Skin of body (tissue), 2 donors: ENCODE results near the gene CNP. TPM values are rescaled to one million over a fixed set of nuclear protein-coding genes. Genes with fewer than 3 reads are reported as not detected.
A peak's percentile ranks its signal among the peaks of the same experiment; 100 is the strongest.
"Not testable (repeated sequence)": the region's sequence is repeated elsewhere in the genome, so short reads cannot be mapped to it uniquely, and the experiment has no call there.

Experiments
- DNase-seq: peaks from one replicate; lab custom pipeline; 2025; lab: John Stamatoyannopoulos, UW
- total RNA-seq: library from RNA; depleted of rRNA; stranded (reverse); fragments of >200 nt; gene quantifications from one replicate; pipeline ENCODE4 v1.2.3, GENCODE V29; 2014

Gene CNP
- total RNA-seq, 1 donor from 2014 or later: 34.0 TPM

DNA sequence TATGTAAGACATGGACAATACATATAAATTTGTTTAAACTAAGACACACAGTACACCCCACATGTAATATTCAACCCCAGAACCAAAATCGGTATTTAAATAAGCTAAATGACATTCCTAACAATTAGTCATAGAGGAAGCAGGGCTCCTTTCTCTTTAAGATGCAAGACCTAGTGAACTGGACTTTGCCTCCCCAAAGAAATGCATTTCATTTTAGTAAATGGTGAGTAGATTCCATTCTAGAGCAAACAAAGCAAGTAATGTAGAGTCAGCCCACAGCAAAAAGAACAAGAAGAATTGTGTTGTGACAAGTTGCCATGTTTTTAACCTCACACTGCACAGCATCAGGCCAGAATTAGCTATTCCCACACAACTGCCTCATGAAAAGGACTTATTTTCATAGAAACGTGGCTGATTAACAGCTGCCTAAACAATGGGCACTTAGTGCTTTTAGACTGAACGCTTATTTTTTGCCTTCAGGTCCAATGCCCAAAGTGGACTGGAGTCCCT, 36.3 kb downstream of the CNP start:
- DNase-seq: no peak

DNA sequence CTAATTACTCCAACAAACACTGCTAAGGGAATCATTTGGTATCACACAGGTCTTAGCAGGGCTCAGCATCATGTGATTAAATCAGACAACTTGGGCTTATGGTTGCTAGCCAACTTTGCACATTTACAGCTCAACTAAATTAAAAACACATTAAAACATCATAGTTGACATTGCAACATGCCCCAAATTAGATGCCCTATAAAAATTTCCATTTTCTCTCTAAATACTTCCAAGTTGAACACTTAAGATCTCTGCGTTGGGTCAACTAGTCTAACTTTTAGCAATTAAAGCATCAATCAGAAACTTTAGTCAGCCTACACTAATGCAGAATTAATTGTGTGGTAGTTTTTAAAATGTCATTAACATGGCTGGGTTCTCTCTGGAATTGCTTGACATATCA, 38.6 kb downstream of the CNP start:
- DNase-seq: peak; percentile 12

DNA sequence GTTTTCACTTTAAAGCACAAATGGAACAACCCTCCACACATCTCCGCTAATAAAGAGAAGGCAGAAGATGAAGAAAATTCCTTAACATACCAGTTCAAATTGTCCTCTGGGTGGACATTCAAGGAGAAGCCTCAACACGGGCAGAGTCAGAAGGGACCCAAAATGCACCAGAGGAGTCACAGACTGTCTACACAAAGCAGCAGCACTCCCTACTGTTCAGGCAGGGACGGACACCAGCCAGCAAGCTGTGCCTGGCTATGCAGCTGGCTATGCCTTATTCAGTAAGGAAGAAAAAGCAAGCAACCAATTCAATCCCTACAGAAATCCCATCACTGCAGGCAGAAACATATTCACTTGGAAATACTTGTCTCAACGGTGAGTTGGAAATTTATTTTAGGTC, 42.6 kb downstream of the CNP start:
- DNase-seq: no peak

DNA sequence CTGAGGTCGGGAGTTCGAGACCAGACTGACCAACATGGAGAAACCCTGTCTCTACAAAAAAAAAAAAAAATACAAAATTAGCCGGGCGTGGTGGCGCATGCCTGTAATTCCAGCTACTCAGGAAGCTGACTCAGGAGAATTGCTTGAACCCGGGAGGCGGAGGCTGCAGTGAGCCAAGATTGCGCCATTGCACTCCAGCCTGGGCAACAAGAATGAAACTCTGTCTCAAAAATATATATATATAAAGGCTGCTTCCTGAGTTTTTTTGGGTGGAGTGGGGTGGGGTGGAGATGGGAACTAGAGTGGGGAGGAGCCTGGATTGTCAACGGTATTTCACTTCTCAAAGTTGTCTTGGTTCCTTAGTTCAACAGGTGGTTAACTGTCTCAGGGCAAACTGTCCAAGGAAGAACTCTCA, 43.7 kb downstream of the CNP start:
- not testable (repeated sequence) for DNase-seq

DNA sequence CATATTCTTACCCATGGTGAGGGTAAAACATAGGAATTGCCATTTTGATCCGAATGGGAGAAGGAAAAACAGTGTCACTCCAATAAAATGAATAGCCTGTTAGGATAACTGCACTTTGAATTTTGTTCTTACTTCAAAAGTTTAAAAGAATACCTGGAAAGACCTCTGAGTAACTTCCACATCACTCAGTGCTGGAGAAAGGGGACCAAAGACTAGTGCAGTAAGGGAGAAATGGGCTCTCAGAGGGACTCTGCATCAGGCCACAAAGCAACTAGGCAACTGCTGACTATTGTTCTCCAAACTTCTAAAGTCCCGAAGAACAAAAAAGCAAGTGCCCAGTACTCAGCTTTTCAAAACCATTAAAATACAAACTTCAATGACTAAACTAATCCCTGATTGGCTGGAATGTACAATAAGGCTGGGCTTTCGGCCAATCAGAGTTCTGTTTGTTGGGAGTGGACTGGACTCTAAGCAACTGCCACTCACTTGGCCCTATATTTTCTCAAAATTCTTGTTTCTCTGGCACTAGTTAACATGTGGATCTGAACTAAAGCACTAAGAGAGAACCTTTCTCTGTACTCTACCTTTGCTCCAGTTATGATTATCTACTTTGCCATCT, 44.4 kb downstream of the CNP start:
- DNase-seq: no peak

DNA sequence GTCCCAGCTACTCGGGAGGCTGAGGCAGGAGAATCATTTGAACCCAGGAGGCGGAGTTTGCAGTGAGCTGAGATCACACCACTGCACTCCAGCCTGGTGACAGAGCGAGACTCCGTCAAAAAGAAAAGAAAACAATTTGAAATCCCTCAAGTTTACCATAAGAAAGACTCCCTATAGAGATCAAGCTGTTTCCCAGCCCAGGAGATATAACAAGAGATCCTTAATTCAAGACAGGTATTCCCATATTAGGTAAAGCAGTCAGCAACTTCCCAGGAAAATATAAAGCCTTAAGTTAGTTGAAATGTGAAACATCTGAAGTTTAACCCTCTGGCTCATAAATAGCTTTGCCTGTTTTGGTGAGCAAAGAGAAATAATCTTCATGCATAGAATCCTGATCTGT, 45.8 kb downstream of the CNP start:
- not testable (repeated sequence) for DNase-seq

DNA sequence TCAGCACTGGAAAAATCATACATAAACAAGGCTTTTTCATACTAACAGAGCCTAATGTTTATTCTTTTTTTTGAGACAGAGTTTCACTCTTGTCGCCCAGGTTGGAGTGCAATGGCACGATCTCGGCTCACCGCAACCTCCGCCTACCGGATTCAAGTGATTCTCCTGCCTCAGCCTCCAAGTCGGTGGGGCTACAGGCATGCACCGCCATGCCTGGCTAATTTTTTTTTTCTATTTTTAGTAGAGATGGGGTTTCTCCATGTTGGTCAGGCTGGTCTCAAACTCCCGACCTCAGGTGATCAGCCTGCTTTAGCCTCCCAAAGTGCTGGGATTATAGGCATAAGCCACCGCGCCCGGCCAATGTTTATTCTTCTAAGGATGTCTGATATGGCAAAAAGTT, 47.1 kb downstream of the CNP start:
- not testable (repeated sequence) for DNase-seq

DNA sequence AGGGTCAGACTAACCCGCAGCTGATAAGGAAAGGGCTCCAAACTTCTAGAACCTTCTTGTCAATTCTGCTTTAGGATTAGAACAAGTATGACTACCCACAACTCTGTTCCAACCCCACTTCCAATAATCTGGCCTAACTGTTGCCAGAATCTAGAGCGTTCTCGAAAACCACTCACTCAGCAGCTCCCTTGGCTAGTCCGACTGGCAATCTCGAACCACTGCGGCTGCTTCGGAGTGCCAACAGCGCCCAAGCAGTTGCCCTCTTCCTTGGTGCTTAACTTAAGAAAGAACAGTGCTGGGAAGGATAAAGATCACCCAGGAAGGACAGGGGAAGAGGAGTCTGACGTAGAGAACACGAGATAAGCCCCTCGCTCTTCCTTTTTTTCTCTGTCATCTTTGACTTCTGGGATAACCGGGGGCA, 49.8 kb downstream of the CNP start:
- no peak for DNase-seq

DNA sequence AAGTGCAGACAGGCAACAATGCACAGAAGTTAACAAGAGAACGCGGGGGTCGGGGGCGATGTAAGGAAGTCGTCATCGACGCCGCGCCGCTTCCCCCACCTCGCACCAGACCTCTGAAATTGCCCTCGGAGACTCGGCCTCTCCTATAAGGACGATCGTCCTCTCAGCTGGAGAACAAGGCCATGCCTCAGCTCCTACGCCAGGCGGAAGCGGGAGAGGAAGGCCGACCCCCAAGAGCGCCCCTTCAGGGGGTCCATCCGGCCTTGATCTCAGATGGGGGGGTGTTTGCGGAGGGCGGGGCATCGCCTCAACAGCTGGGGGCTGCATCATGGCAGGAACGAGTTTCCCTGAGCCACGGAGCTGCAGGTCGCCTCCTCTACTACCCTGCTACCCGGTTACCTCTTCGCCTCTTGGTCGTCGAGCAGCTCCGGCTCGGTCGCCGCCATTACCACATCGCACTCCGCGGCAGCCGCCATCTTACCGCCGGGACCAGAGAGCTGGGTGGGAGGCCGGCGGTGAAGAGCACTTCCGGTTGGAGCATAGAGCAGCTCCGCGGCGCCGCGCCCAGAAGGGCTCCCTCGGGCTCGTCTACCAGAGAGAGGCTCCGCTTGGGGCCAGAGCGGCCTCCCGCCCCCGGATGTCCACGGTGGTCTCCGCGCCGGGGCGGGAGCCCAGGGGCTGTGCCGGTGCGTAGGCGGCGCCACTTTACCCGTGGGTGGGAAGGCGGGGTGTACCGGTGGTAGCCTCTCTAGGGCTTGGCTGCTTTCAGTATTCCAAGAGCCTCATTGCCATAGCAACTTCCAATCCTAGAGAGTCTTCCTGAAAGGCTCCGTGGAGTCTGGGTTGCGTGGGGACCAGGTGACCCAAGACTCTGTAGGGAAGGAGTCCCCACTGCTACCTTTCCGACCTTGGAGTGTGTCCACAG, 50.6 kb downstream of the CNP start, which contains the start of gene DNAJC7:
DNAJC7 (minus strand) TSS at position 499 of the 925 bp plus-strand sequence; CDS start at position 476, 23 bp downstream.
- DNase-seq: peak; percentile 92

DNA sequence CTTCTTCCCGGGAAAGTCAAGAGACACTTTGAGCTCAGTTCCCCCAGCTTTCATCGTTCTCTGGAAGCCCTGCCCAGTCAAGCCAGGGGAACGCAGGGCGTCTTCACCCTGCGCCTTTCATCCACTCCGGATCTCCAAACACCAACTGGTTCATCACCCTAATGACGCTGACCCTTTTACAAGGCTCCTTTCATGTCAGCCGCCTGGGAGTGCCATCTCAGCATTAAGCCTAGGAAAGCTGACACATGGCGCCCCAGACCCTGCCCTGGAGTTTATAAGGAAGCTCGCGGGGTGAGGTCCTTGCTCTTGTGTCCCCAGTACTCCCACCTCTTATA, 51.2 kb downstream of the CNP start:
- no peak for DNase-seq

DNA sequence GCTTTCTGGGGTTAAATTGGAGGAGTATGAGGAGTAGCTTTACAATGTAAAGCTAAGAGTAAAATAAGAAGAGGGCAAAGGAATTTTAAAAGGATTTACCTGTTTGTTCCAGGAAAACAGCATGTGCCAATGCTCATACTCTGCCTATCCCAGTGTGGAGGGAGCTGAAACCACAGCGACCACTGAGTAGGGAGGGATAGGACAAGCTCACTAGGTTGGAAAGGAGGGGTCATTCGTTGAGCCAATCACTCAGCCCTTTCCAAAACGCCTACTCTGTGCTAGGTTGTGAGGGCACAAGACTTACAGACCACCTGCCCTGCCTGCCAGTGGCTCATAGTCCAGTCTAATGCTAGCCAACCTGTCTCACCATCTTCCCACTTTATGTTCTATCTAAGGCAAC, 51.7 kb downstream of the CNP start:
- no peak for DNase-seq

DNA sequence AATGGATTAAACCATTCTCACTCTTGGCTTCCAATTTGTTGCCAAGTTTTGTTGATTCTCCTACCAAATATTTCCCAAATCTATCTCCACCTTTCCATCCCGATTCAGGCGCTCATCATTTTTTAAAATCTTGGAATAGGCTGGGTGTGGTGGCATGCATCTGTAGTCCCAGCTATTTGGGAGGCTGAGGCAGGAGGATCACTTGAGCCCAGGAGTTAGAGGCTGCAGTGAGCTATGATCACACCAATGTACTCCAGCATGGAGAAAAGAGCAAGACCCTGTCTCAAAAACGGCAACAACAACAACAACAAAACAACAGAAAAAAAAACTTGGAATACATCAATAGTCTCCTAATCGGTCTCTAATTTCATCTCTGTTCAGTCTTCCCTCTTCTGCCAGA, 52.4 kb downstream of the CNP start:
- DNase-seq: no peak

DNA sequence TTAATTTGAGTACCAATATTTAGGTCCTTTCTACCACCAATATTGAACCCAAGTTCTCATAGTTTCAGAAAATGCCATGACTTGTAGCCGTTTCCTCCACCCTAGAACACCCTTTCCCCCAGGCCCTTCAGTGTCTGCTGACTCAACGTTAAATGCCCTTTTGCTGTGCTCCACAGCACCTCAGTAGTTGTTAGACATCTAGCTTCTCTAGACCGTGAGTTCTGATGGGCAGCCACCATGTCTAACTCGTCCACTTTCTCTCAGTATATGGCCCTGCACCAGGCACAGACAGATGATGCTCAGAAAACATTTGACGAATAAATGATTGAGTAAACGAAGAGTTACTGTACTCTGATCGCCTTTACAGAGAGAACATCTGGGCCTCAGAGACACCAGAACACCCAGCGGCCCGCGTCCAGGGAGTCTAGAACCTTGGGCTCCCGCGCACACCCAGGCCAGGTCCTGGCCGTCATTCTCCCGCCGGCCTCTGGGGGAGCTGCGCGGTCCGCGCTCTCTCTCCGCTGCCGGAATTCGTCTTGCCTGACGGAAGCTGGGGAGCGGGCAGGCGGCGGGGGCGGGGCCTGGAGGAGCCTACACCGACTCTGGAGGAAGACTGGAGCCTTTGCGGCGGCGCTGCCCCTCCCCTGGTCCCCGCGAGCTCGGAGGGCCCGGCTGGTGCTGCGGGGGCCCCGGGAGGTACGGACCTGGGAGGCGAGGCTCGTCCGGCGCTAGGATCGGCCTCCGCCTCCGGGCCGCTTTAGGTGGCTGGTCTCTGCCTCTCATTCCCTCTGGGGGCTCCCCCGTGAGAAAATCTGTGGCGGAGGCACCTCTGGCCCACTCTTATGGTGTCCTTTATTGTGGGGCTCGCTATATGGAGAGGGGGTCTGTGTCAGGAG, 53.2 kb downstream of the CNP start, which contains the start of gene NKIRAS2:
NKIRAS2 (plus strand) TSS at position 582 of the 896 bp plus-strand sequence. CDS start 1,488 bp downstream, outside the sequence.
- peak; percentile 72 for DNase-seq

DNA sequence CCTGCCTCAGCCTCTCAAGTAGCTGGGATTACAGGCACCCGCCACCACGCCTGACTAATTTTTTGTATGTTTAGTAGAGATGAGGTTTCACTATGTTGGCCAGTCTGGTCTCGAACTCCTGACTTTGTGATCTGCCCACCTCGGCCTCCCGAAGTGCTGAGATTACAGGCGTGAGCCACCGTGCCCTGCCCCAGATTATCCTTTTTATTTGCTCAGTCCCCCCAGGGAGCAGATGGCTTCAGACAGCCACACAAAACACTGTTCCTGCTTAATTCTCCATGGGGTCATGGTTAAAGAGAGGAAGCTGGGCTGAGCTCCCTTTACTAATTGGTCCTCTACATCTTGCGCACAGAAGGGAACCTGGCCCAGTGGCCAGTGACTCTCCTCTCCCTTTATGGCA, 54.2 kb downstream of the CNP start:
- DNase-seq: not testable (repeated sequence)

DNA sequence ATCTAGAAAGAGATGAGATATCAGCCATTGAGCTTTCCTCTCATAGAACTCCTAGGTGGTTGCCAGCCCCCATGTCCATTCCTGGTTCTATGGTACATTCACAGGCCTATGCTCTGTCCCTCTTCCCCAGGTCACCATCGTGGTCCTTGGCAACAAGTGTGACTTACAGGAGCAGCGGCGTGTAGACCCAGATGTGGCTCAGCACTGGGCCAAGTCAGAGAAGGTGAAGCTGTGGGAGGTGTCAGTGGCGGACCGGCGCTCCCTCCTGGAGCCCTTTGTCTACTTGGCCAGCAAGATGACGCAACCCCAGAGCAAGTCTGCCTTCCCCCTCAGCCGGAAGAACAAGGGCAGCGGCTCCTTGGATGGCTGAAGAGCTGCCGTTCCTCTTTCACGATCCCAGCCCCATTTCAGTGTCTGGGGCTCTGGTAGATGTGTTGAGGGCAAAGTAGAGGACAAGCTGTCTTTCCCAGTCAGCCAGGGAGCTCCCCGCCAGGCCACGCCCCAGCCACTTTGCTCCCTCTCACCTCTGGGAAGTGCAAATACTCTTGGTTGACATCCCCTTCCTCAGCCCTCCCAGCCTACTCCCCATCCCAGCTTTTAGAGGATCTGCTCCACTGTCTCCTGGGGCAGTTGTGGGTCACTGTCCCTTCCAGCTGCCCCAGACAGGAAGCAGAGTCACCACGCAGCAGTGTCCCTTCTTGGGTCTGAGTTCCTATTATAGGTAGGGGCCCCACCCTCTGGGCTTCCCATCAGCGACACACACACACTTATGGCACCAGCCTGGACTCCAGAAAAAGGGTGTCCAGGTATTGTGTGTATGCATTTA, 57.1 kb downstream of the CNP start:
- DNase-seq: no peak

DNA sequence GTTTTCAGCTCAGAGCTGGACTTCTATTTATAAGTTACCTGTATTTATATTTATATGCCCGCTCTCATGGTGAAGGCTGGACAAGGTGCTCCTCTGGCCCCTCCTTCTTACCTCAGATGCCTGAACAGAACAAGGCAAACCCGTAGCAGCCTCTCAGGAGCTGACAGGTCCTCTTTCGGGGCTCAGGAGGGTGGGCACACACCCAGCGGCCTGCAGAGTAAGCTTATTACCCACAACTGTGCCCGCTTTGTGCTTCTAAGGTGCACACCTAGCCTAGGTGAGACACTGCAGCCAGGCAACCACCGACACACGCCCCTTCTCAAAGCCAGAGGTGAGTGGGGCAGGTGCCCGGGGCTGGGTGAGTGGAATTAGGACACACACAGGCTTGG, 58.6 kb downstream of the CNP start:
- DNase-seq: no peak

DNA sequence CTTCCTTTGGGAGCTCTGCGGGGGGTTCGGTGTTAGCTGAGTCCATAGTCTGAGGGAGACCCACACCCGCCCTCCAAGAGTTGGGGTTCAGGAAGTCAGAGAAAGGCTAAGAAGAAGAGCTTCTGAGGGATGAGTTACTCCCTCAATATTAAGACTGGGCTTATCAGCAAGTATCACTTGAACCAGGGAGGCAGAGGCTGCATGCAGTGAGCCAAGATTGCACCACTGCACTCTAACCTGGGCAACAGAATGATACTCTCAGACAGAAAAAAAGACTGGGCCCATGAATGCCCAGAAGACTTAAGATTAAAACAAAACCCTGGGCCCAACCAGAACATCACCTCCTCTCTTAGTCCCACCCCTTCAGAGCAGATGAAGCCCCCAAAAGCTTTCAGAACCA, 59.3 kb downstream of the CNP start:
- no peak for DNase-seq

DNA sequence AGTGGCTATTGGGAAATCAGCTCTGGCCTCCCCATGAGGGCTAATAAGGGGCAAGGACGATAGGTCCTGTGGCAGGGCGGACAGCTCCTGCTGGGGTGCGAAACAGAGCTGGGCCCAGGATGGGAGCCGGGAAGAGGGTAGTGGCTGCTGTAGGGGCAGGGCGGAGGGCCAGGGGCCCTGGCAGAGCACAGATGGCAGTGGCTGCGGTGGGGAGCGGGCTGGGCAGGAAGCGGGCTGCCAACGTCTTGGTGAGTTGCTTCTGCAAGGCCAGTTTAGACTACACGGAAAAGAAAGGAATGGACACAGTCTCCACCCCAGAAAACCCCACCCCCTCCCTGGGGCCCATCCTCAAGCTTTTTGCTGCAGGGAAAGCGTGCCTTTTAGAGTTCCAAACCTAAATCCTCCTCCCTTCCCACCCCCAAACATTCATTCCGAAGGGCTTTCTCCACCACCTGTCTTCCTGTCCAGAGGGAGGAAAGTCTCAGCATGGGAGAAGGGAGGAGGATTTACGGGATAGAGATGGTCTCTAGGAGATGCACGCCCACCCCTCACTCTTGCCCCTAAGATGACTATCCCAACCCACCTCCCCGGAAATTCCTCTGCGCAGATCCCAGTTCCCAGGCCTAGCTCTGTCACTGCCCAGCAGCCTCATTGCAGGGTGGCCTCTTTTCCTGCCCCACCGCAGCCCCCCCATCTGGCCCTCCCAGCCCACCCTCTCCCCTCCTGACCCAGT, 60.4 kb downstream of the CNP start:
- no peak for DNase-seq
